ENCODE measurements around the gene GGCX. TPM values are rescaled to one million over a fixed set of nuclear protein-coding genes. Genes with fewer than 3 reads are reported as not detected.
"Not testable (repeated sequence)": the region's sequence is repeated elsewhere in the genome, so short reads cannot be mapped to it uniquely, and the experiment has no call there.

Gene GGCX
- total and polyA plus RNA-seq, 9 of the 15 experiments (the other 6 are each of a cell fraction or from before 2014, with no cell fraction given) = 14.4 to 47.1 (median 28.1) TPM

DNA sequence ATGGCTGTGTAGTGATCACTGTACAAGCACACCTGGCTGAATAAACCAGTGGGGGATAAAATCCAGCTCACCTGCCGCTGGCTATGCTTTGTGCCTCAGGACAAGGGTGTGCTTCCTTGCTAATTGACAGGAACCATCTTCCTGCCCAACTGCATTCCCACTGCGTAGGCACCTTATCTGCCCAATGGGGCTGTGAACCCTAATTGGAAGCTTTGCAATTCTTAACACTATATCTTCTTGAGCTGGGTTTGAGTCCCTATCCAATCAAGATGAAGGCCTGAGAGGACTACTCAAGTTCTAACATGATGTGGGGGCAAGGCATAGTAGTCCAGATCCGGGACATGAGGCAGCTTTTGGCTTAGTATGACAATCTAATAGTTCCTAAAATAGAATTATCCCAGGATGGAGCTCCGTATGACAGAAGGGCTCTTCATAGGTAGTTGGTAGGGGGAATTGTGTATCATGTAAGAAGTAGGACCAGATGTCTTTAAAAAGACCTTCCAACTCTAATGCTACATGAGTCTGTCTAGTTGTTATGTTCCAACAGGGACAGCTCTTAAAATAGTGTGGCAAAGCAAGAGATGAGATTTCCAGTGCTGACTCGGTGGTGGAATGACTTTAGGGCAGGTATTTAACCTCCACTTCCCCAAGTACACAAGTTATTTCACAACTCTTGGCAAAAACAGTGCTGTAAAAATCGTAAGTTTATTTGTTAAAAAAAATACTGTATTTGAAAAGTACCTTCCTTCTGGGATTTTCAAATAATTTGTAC, 43.5 kb upstream of the GGCX start:
- Histone ChIP-seq H3K4me3 (no peak overlapping the region; the same call in 1 of the 2 replicates), H3K79me2 (ENCODE audit: control insufficient read depth, insufficient read depth, low read length) (peaks cover 31% of the 10 kb centered on the region; the same call in 2 of the 3 replicates), H4K20me1 (replicated peaks; ENCODE audit: control insufficient read depth, insufficient read depth, low read length) (no peaks in the 10 kb centered on the region), H3K9me1 (ENCODE audit: control insufficient read depth, insufficient read depth, low read length) (no peaks in the 10 kb centered on the region), H3K27ac (ENCODE audit: extremely low read depth, low read depth, low read length) (no peak overlapping the region), H3K4me1 (replicated peaks in 1 of 2; ENCODE audit: control insufficient read depth in 2 of 2, insufficient read depth in 2 of 2, low read length in 2 of 2) (peaks cover 9 to 31% of the 10 kb centered on the region in 2 experiments; a peak in 4 of 5 replicates), H3K27me3 (ENCODE audit: control insufficient read depth in 2 of 2, insufficient read depth in 2 of 2, low read length in 2 of 2) (no peaks in the 10 kb centered on the region), H2AFZ (ENCODE audit: low read depth, low read length) (no peak overlapping the region), H3K9me3 (replicated peaks; ENCODE audit: control insufficient read depth, insufficient read depth, low read depth, low read length) (no peaks in the 10 kb centered on the region), H3K9ac (ENCODE audit: insufficient read depth in 1 of 2, low read depth in 2 of 2, low read length in 2 of 2) (peak overlapping the region in 1 of 2 experiments; percentile 37; a peak in 1 of 4 replicates), H3K36me3 (ENCODE audit: control insufficient read depth, insufficient read depth, low read length) (peaks cover 43% of the 10 kb centered on the region; the same call in 2 of the 3 replicates), H3K4me2 (ENCODE audit: insufficient read depth, low read length) (peak overlapping the region; percentile 22; the same call in 1 of the 2 replicates)
- no peak for ATAC-seq
- BruUV-seq (replicated peaks) = no TSS peak
- intact Hi-C loops (cut with micrococcal nuclease) = loop anchor here (5.0 kb wide), 1 partner anchor 182 kb away; no protein-coding TSS in a partner anchor
- 48% methylated on average over 6 of the region's 6 CpGs for WGBS (ENCODE audit: insufficient coverage, low coverage, missing lambda C conversion rate)
- in situ Hi-C loops (cut with MboI) = no loop called here
- DNase-seq (ENCODE audit: extremely low read depth in 1 of 4, low spot score in 3 of 4) = no peak
- ChIA-PET POLR2A (interaction anchor here (0.6 to 5.5 kb wide), 11 partner anchors 9 to 107 kb away, joined by 3 to 31 read pairs (median 4); partner anchors contain the start of genes MAT2A, RNF181 and USP39), CTCF (ENCODE audit: low intra/inter-chr PET ratio) (interaction anchor here (0.7 kb wide), 1 partner anchor 44 kb away, joined by 3 read pairs; the partner anchor contains the start of gene GGCX)
- TF ChIP-seq, protein P1, sequence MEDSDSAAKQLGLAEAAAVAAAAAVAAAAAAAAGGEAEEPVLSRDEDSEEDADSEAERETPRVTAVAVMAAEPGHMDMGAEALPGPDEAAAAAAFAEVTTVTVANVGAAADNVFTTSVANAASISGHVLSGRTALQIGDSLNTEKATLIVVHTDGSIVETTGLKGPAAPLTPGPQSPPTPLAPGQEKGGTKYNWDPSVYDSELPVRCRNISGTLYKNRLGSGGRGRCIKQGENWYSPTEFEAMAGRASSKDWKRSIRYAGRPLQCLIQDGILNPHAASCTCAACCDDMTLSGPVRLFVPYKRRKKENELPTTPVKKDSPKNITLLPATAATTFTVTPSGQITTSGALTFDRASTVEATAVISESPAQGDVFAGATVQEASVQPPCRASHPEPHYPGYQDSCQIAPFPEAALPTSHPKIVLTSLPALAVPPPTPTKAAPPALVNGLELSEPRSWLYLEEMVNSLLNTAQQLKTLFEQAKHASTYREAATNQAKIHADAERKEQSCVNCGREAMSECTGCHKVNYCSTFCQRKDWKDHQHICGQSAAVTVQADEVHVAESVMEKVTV (CRISPR knock-in tag; IDR thresholded peaks at IDR 0.05) = no peak
- TF ChIP-seq ZNF436 (CRISPR knock-in tag; IDR thresholded peaks at IDR 0.05) (0 out of 2 replicates have a peak, but pooled peaks have one; percentile 31), POLR2G (IDR thresholded peaks at IDR 0.05; ENCODE audit: low read depth, low read length) (0 out of 2 replicates have a peak, but pooled peaks have one; percentile 15), POLR2A (conservative IDR thresholded peaks at IDR 0.05) (0 out of 2 replicates have a peak, but pooled peaks have one; percentile 22)
- FAIRE-seq = no peak

DNA sequence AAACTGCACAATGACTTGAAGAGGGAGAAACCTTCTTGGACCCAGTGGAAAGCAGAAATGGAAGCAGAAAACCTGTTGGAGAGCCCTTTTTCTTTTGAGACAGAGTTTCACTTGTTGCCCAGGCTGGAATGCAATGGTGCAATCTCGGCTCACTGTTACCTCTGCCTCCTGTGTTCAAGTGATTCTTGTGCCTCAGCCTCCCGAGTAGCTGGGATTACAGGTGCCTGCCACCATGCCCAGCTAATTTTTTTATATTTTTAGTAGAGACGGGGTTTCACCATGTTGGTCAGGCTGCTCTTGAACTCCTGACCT, 42.8 kb upstream of the GGCX start:
- H3K9me3 ChIP-seq (replicated peaks; ENCODE audit: control insufficient read depth, insufficient read depth, low read depth, low read length); ATAC-seq; H3K27ac ChIP-seq (ENCODE audit: extremely low read depth, low read depth, low read length); in situ Hi-C loops (cut with MboI); H3K27me3 ChIP-seq (ENCODE audit: control insufficient read depth in 2 of 2, insufficient read depth in 2 of 2, low read length in 2 of 2); CTCF ChIA-PET (ENCODE audit: low intra/inter-chr PET ratio); FAIRE-seq; DNase-seq (ENCODE audit: extremely low read depth in 1 of 4, low spot score in 3 of 4); BruUV-seq (replicated peaks); H3K9me1 ChIP-seq (ENCODE audit: control insufficient read depth, insufficient read depth, low read length); H4K20me1 ChIP-seq (replicated peaks; ENCODE audit: control insufficient read depth, insufficient read depth, low read length): not testable (repeated sequence)
- peak overlapping the region; percentile 100 for H3K4me2 ChIP-seq (ENCODE audit: insufficient read depth, low read length)
- H3K79me2 ChIP-seq (ENCODE audit: control insufficient read depth, insufficient read depth, low read length) = peaks cover 31% of the 10 kb centered on the region; the same call in 2 of the 3 replicates
- WGBS (ENCODE audit: insufficient coverage, low coverage, missing lambda C conversion rate) = 60% methylated on average over 3 of the region's 3 CpGs
- H3K36me3 ChIP-seq (ENCODE audit: control insufficient read depth, insufficient read depth, low read length) = peaks cover 39% of the 10 kb centered on the region; the same call in 2 of the 3 replicates
- POLR2A ChIA-PET = interaction anchor here (0.6 to 5.5 kb wide), 10 partner anchors 8 to 108 kb away, joined by 3 to 31 read pairs (median 5); partner anchors contain the start of genes C2orf68, MAT2A, RNF181 and USP39
- intact Hi-C loops (cut with micrococcal nuclease) = loop anchor here (5.0 kb wide), 1 partner anchor 182 kb away; no protein-coding TSS in a partner anchor
- H3K4me3 ChIP-seq = peak overlapping the region; percentile 79
- peak overlapping the region; percentile 59; a peak in 1 of 4 replicates for H3K9ac ChIP-seq (ENCODE audit: insufficient read depth in 1 of 2, low read depth in 2 of 2, low read length in 2 of 2)
- H2AFZ ChIP-seq (ENCODE audit: low read depth, low read length) = peak overlapping the region; percentile 33; the same call in 1 of the 2 replicates
- peaks cover 9 to 34% of the 10 kb centered on the region in 2 experiments; a peak in 4 of 5 replicates for H3K4me1 ChIP-seq (replicated peaks in 1 of 2; ENCODE audit: control insufficient read depth in 2 of 2, insufficient read depth in 2 of 2, low read length in 2 of 2)

Data from K562 (cell line).